NB4 (cell line): ENCODE data around the gene COL4A1.

Experiments
- CTCF ChIP-seq: IDR thresholded peaks from one replicate; pipeline ENCODE4 v1.5.1; 2012; ENCODE audit warnings: low read depth, low read length
- POLR2A ChIP-seq: IDR thresholded peaks from 2 replicates; pipeline ENCODE4 v1.6.1; 2011; ENCODE audit warnings: mild to moderate bottlenecking; ENCODE audit not compliant: insufficient read length; ENCODE audit errors: extremely low read depth

GRCh38 chr13:110320645-110321044 is 13.7 kb upstream of the COL4A1 start:
- TF ChIP-seq CTCF (no peak), POLR2A (no peak)
